Neural cell (in vitro differentiated cells): ENCODE results near the gene PCDHA11. TPM values are rescaled to one million over a fixed set of nuclear protein-coding genes. Genes with fewer than 3 reads are reported as not detected.
"Not testable (repeated sequence)": the region's sequence is repeated elsewhere in the genome, so short reads cannot be mapped to it uniquely, and the experiment has no call there.

Experiments used
- H2AFZ ChIP-seq: fragments of 200-600, 300-800 bp; sonication (generic), shearing (Covaris generic); 2 replicates; pipeline ENCODE4 v1.6.0; 2014; ENCODE audit warnings: low read depth, mild to moderate bottlenecking, antibody characterized with exemption, low read length, moderate library complexity
- H3F3A ChIP-seq: fragments of 200-600 bp; shearing (Covaris generic); 2 replicates; pipeline ENCODE4 v1.6.1; 2016; ENCODE audit warnings: mild to moderate bottlenecking, moderate library complexity, mixed read lengths, antibody characterized with exemption, low read length; ENCODE audit not compliant: insufficient read depth, poor library complexity, severe bottlenecking
- H3K27ac ChIP-seq: fragments of 200-600, 300-800 bp; sonication (generic), shearing (Covaris generic); 2 replicates; pipeline ENCODE4 v1.5.1; 2014; ENCODE audit warnings: mild to moderate bottlenecking, low read length, moderate library complexity
- H3K27me3 ChIP-seq: fragments of 300-800, 200-600 bp; sonication (generic), shearing (Covaris generic); 2 replicates; pipeline ENCODE4 v1.6.0; 2014; ENCODE audit warnings: mild to moderate bottlenecking, low read depth, low read length, moderate library complexity; ENCODE audit not compliant: insufficient read depth
- H3K36me3 ChIP-seq: fragments of 300-800, 200-600 bp; sonication (generic), shearing (Covaris generic); 2 replicates; pipeline ENCODE4 v1.5.1; 2014; ENCODE audit warnings: mild to moderate bottlenecking, antibody characterized with exemption, low read length, moderate library complexity; ENCODE audit not compliant: insufficient read depth
- H3K4me2 ChIP-seq: fragments of 300-800, 200-600 bp; sonication (generic), shearing (Covaris generic); 2 replicates; pipeline ENCODE4 v1.6.0; 2014; ENCODE audit warnings: mild to moderate bottlenecking, low read length
- H3K4me3 ChIP-seq: fragments of 300-800, 200-600 bp; sonication (generic), shearing (Covaris generic); 2 replicates; pipeline ENCODE4 v1.5.1; 2014; ENCODE audit warnings: mild to moderate bottlenecking, low read length, moderate library complexity
- H3K79me2 ChIP-seq: fragments of 200-600 bp; shearing (Covaris generic); replicated peaks from 2 replicates; pipeline ENCODE4 v1.6.0; 2014; ENCODE audit warnings: mild to moderate bottlenecking, low read length, moderate library complexity; ENCODE audit not compliant: insufficient read depth
- H3K9ac ChIP-seq: fragments of 300-800, 200-600 bp; sonication (generic), shearing (Covaris generic); 2 replicates; pipeline ENCODE4 v1.6.1; 2016; ENCODE audit warnings: mild to moderate bottlenecking, low read length, mixed read lengths
- H3K9me2 ChIP-seq: fragments of 200-600 bp; shearing (Covaris generic); 2 replicates; pipeline ENCODE4 v1.6.1; 2016; ENCODE audit warnings: mild to moderate bottlenecking, low read length, mixed read lengths; ENCODE audit not compliant: insufficient read depth
- H3K9me3 ChIP-seq: fragments of 200-600, 300-800 bp; sonication (generic), shearing (Covaris generic); 2 replicates; pipeline ENCODE4 v1.6.1; 2016; ENCODE audit warnings: mild to moderate bottlenecking, mixed run types, low read length, moderate library complexity, mixed read lengths
- H4K20me1 ChIP-seq: fragments of 200-600 bp; shearing (Covaris generic); 2 replicates; pipeline ENCODE4 v1.6.1; 2016; ENCODE audit warnings: mild to moderate bottlenecking, mixed run types; ENCODE audit not compliant: insufficient read depth
- EP300 ChIP-seq: fragments of 450-650 bp; conservative IDR thresholded peaks from 2 replicates; pipeline ENCODE4 v1.6.1; 2014; ENCODE audit warnings: antibody characterized with exemption, mild to moderate bottlenecking, moderate library complexity; ENCODE audit not compliant: poor library complexity, severe bottlenecking
- EZH2 ChIP-seq: fragments of 200-600, 300-800 bp; shearing (Covaris generic), sonication (generic); IDR thresholded peaks from 2 replicates; pipeline ENCODE4 v1.6.1; 2014; ENCODE audit warnings: antibody characterized with exemption, low read length, borderline replicate concordance, mild to moderate bottlenecking; ENCODE audit not compliant: insufficient read depth, poor library complexity, severe bottlenecking
- MXI1 ChIP-seq: fragments of 450-650 bp; conservative IDR thresholded peaks from 2 replicates; pipeline ENCODE4 v1.6.1; 2014; ENCODE audit warnings: antibody characterized with exemption, mild to moderate bottlenecking; ENCODE audit not compliant: poor library complexity, severe bottlenecking
- POLR2AphosphoS5 ChIP-seq: IDR thresholded peaks from 2 replicates; pipeline ENCODE4 v1.6.1; 2012
- RAD21 ChIP-seq: fragments of 450-650 bp; conservative IDR thresholded peaks from 2 replicates; pipeline ENCODE4 v1.6.1; 2014; ENCODE audit warnings: antibody characterized with exemption, mild to moderate bottlenecking, moderate library complexity
- SMC3 ChIP-seq: fragments of 450-650 bp; conservative IDR thresholded peaks from 2 replicates; pipeline ENCODE4 v1.6.1; 2014; ENCODE audit warnings: antibody characterized with exemption, mild to moderate bottlenecking, moderate library complexity; ENCODE audit not compliant: poor library complexity
- TAF1 ChIP-seq: IDR thresholded peaks from 2 replicates; pipeline ENCODE4 v1.6.1; 2012; ENCODE audit warnings: low read depth
- polyA plus RNA-seq: library from polyadenylated mRNA; depleted of rRNA; stranded (reverse); fragments of >200 nt; gene quantifications from 2 replicates; pipeline ENCODE4 v1.2.3, GENCODE V29; 2014
- TF ChIP-seq, protein P1 (sequence below): IDR thresholded peaks from 2 replicates; pipeline ENCODE4 v1.6.1; 2012; ENCODE audit warnings: borderline replicate concordance
- TF ChIP-seq, protein P2 (sequence below): fragments of 450-650 bp; IDR thresholded peaks from 2 replicates; pipeline ENCODE4 v1.5.1; 2014; ENCODE audit warnings: antibody characterized with exemption, mild to moderate bottlenecking, moderate library complexity; ENCODE audit not compliant: poor library complexity, severe bottlenecking

Gene PCDHA11
- polyA plus RNA-seq, 1 donor from 2014 or later, result 5.3 TPM

DNA sequence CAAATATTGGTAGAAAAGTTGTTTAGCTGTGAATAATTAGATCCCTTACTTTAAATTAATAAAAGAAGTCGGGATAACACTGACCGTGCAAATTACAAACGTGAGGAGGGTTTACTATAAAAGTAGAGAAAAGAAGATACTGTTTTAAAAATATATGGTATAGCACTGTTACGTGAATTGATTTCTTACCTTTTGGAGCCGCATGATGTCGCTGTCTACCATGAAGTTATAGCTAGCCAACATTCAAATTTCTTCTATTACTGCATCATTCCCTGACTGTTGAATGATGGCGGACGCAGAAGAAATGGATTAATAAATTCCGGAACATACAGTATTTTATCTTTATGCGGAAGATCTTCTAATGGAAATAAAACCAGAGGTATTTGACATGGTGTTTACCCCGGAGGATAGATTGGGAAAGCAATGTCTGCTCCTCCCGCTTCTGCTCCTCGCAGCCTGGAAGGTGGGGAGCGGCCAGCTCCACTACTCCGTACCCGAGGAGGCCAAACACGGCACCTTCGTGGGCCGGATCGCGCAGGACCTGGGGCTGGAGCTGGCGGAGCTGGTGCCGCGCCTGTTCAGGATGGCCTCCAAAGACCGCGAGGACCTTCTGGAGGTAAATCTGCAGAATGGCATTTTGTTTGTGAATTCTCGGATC lies 40.9 kb upstream of the PCDHA11 start, which contains the start of gene PCDHA6:
TSS of gene PCDHA6 (plus strand) at position 257 of the 658 bp plus-strand sequence. CDS start at position 389, 132 bp downstream.
- H3K36me3 ChIP-seq, result peaks cover 25% of the 10 kb centered on the region
- no peaks in the 10 kb centered on the region for H3F3A ChIP-seq
- peaks cover 35% of the 10 kb centered on the region for H3K79me2 ChIP-seq
- no peak within 1 kb of the TSS for H3K9ac ChIP-seq
- H4K20me1 ChIP-seq, result no peaks in the 10 kb centered on the region
- H3K9me3 ChIP-seq, result peaks cover 37% of the 10 kb centered on the region
- no peaks in the 10 kb centered on the region for H3K9me2 ChIP-seq
- H3K4me3 ChIP-seq, result no peak within 1 kb of the TSS
- H3K4me2 ChIP-seq, result no peak within 1 kb of the TSS
- no peak within 1 kb of the TSS for H2AFZ ChIP-seq
- no peak within 1 kb of the TSS for H3K27ac ChIP-seq
- H3K27me3 ChIP-seq, result no peaks in the 10 kb centered on the region
- no peak for TF ChIP-seq SMC3
- no peak for TF ChIP-seq EZH2
- no peak for TF ChIP-seq POLR2AphosphoS5
- TF ChIP-seq TAF1, result no peak
- TF ChIP-seq, protein P1, sequence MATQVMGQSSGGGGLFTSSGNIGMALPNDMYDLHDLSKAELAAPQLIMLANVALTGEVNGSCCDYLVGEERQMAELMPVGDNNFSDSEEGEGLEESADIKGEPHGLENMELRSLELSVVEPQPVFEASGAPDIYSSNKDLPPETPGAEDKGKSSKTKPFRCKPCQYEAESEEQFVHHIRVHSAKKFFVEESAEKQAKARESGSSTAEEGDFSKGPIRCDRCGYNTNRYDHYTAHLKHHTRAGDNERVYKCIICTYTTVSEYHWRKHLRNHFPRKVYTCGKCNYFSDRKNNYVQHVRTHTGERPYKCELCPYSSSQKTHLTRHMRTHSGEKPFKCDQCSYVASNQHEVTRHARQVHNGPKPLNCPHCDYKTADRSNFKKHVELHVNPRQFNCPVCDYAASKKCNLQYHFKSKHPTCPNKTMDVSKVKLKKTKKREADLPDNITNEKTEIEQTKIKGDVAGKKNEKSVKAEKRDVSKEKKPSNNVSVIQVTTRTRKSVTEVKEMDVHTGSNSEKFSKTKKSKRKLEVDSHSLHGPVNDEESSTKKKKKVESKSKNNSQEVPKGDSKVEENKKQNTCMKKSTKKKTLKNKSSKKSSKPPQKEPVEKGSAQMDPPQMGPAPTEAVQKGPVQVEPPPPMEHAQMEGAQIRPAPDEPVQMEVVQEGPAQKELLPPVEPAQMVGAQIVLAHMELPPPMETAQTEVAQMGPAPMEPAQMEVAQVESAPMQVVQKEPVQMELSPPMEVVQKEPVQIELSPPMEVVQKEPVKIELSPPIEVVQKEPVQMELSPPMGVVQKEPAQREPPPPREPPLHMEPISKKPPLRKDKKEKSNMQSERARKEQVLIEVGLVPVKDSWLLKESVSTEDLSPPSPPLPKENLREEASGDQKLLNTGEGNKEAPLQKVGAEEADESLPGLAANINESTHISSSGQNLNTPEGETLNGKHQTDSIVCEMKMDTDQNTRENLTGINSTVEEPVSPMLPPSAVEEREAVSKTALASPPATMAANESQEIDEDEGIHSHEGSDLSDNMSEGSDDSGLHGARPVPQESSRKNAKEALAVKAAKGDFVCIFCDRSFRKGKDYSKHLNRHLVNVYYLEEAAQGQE, result no peak
- TF ChIP-seq RAD21, result no peak
- TF ChIP-seq, protein P2, sequence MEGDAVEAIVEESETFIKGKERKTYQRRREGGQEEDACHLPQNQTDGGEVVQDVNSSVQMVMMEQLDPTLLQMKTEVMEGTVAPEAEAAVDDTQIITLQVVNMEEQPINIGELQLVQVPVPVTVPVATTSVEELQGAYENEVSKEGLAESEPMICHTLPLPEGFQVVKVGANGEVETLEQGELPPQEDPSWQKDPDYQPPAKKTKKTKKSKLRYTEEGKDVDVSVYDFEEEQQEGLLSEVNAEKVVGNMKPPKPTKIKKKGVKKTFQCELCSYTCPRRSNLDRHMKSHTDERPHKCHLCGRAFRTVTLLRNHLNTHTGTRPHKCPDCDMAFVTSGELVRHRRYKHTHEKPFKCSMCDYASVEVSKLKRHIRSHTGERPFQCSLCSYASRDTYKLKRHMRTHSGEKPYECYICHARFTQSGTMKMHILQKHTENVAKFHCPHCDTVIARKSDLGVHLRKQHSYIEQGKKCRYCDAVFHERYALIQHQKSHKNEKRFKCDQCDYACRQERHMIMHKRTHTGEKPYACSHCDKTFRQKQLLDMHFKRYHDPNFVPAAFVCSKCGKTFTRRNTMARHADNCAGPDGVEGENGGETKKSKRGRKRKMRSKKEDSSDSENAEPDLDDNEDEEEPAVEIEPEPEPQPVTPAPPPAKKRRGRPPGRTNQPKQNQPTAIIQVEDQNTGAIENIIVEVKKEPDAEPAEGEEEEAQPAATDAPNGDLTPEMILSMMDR, result no peak
- TF ChIP-seq MXI1, result no peak
- TF ChIP-seq EP300, result no peak

GRCh38 chr5:140828362-140828737 lies 40.4 kb upstream of the PCDHA11 start:
- Histone ChIP-seq H3K27ac (no peak overlapping the region), H3K27me3 (no peaks in the 10 kb centered on the region), H3K36me3 (peaks cover 26% of the 10 kb centered on the region), H3K79me2 (peaks cover 40% of the 10 kb centered on the region), H3F3A (no peaks in the 10 kb centered on the region), H3K9ac (no peak overlapping the region), H2AFZ (no peak overlapping the region), H3K4me3 (no peak overlapping the region), H4K20me1 (no peaks in the 10 kb centered on the region), H3K9me2 (no peaks in the 10 kb centered on the region), H3K4me2 (no peak overlapping the region), H3K9me3 (peaks cover 38% of the 10 kb centered on the region)
- no peak for TF ChIP-seq EP300
- TF ChIP-seq EZH2, result no peak

DNA sequence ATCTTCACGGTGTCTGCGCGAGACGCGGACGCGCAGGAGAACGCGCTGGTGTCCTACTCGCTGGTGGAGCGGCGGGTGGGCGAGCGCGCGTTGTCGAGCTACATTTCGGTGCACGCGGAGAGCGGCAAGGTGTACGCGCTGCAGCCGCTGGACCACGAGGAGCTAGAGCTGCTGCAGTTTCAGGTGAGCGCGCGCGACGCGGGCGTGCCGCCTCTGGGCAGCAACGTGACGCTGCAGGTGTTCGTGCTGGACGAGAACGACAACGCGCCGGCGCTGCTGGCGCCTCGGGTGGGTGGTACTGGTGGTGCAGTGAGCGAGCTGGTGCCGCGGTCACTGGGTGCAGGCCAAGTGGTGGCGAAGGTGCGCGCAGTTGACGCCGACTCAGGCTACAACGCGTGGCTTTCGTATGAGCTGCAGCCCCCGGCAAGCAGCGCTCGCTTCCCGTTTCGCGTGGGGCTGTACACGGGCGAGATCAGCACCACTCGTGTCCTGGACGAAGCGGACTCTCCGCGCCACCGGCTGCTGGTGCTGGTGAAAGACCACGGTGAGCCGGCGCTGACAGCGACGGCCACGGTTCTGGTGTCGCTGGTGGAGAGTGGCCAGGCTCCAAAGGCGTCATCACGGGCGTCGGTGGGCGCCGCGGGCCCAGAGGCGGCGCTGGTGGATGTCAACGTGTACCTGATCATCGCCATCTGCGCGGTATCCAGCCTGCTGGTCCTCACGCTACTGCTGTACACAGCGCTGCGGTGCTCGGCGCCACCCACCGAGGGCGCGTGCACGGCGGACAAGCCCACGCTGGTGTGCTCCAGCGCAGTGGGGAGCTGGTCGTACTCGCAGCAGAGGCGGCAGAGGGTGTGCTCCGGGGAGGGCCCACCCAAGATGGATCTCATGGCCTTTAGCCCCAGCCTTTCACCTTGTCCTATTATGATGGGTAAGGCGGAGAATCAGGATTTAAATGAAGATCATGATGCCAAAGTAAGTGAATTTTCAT lies 39.0 kb upstream of the PCDHA11 start:
- H3K9me2 ChIP-seq, H3F3A ChIP-seq, H3K27ac ChIP-seq, H2AFZ ChIP-seq, H4K20me1 ChIP-seq, H3K4me3 ChIP-seq, H3K27me3 ChIP-seq, H3K4me2 ChIP-seq, H3K9ac ChIP-seq: not testable (repeated sequence)
- H3K9me3 ChIP-seq, result peaks cover 42% of the 10 kb centered on the region
- peaks cover 23% of the 10 kb centered on the region for H3K36me3 ChIP-seq
- peaks cover 39% of the 10 kb centered on the region for H3K79me2 ChIP-seq
